Endodermal cell (in vitro differentiated cells): ENCODE data around the gene RUNDC3A. TPM values are rescaled to one million over a fixed set of nuclear protein-coding genes. Genes with fewer than 3 reads are reported as not detected.

ENCODE experiments used
- DNase-seq: peaks from one replicate; pipeline ENCODE4 v3.0.0-alpha.2; 2017
- H3K27ac ChIP-seq: 2 replicates; pipeline ENCODE4 v1.5.1; 2013; ENCODE audit warnings: mild to moderate bottlenecking, low read depth, low read length, moderate library complexity
- H3K27me3 ChIP-seq: 2 replicates; pipeline ENCODE4 v1.6.1; 2013; ENCODE audit warnings: mild to moderate bottlenecking, low read length, moderate library complexity; ENCODE audit not compliant: insufficient read depth, control insufficient read depth, poor library complexity, severe bottlenecking
- H3K36me3 ChIP-seq: 2 replicates; pipeline ENCODE4 v1.7.0; 2013; ENCODE audit warnings: mild to moderate bottlenecking, low read length, moderate library complexity; ENCODE audit not compliant: control insufficient read depth, insufficient read depth
- H3K4me1 ChIP-seq: one replicate; pipeline ENCODE4 v1.7.0; 2013; ENCODE audit warnings: low read length; ENCODE audit not compliant: control insufficient read depth, insufficient read depth
- H3K4me3 ChIP-seq: 2 replicates; pipeline ENCODE4 v1.5.1; 2013; ENCODE audit warnings: mild to moderate bottlenecking, low read length, moderate library complexity
- H3K9ac ChIP-seq: 2 replicates; pipeline ENCODE4 v1.6.1; 2013; ENCODE audit warnings: mild to moderate bottlenecking, low read length, moderate library complexity; ENCODE audit not compliant: poor library complexity, severe bottlenecking; ENCODE audit errors: extremely low read depth
- H3K9me3 ChIP-seq: 2 replicates; pipeline ENCODE4 v1.6.1; 2013; ENCODE audit warnings: mild to moderate bottlenecking, low read length, moderate library complexity; ENCODE audit not compliant: control insufficient read depth
- H3K27ac Mint-ChIP-seq: 2 replicates; pipeline ENCODE4 v1.8.0; 2020; ENCODE audit warnings: mixed read lengths
- H3K27me3 Mint-ChIP-seq: 2 replicates; pipeline ENCODE4 v1.8.0; 2021; ENCODE audit warnings: mild to moderate bottlenecking, mixed read lengths; ENCODE audit not compliant: insufficient read depth
- H3K36me3 Mint-ChIP-seq: 2 replicates; pipeline ENCODE4 v1.8.0; 2020; ENCODE audit warnings: low read depth, mixed read lengths
- H3K4me1 Mint-ChIP-seq: 2 replicates; pipeline ENCODE4 v1.8.0; 2020; ENCODE audit warnings: mixed read lengths
- H3K4me3 Mint-ChIP-seq: 2 replicates; pipeline ENCODE4 v1.8.0; 2020; ENCODE audit warnings: mild to moderate bottlenecking, moderate library complexity, mixed read lengths
- H3K9me3 Mint-ChIP-seq: 2 replicates; pipeline ENCODE4 v1.8.0; 2020; ENCODE audit warnings: mild to moderate bottlenecking, mixed read lengths
- WGBS, 2 experiments: methylation state at CpG; one replicate each; pipeline versions ENCODE4 v1.1.5 to v1.1.7; 2013; ENCODE audit warnings: missing lambda C conversion rate in 2 of 2, mixed read lengths in 1 of 2; ENCODE audit not compliant: insufficient coverage in 1 of 2, insufficient read length in 1 of 2; 5-methylcytosine and 5-hydroxymethylcytosine counted together
- total RNA-seq, 2 donors: library from RNA; stranded (reverse); fragmentation: NEBNext Ultra II Directional in 1 of 2; extraction: Animal tissue kit (Norgen Biotek cat#: 25700) in 1 of 2; gene quantifications; 2 replicates in 1 of 2; 3 replicates in 1 of 2; pipeline ENCODE4 v1.2.1, GENCODE V29; 2021
- TF ChIP-seq, protein P1 (sequence below): fragments of 200-600 bp; sonication (generic); conservative IDR thresholded peaks from 2 replicates; pipeline ENCODE4 v1.5.0; 2021; ENCODE audit warnings: antibody characterized with exemption, mild to moderate bottlenecking

The RUNDC3A gene
- total RNA-seq, 2 donors from 2014 or later = 1.0 to 2.1 TPM

- Mint-ChIP-seq H3K4me3 (no peak overlapping the region), H3K4me1 (peaks cover 11% of the 10 kb centered on the region)
- TF ChIP-seq, protein P1, sequence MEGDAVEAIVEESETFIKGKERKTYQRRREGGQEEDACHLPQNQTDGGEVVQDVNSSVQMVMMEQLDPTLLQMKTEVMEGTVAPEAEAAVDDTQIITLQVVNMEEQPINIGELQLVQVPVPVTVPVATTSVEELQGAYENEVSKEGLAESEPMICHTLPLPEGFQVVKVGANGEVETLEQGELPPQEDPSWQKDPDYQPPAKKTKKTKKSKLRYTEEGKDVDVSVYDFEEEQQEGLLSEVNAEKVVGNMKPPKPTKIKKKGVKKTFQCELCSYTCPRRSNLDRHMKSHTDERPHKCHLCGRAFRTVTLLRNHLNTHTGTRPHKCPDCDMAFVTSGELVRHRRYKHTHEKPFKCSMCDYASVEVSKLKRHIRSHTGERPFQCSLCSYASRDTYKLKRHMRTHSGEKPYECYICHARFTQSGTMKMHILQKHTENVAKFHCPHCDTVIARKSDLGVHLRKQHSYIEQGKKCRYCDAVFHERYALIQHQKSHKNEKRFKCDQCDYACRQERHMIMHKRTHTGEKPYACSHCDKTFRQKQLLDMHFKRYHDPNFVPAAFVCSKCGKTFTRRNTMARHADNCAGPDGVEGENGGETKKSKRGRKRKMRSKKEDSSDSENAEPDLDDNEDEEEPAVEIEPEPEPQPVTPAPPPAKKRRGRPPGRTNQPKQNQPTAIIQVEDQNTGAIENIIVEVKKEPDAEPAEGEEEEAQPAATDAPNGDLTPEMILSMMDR = no peak
These were observed 9.1 kb downstream of the RUNDC3A start for GRCh38 chr17:44317545-44317944.

DNA sequence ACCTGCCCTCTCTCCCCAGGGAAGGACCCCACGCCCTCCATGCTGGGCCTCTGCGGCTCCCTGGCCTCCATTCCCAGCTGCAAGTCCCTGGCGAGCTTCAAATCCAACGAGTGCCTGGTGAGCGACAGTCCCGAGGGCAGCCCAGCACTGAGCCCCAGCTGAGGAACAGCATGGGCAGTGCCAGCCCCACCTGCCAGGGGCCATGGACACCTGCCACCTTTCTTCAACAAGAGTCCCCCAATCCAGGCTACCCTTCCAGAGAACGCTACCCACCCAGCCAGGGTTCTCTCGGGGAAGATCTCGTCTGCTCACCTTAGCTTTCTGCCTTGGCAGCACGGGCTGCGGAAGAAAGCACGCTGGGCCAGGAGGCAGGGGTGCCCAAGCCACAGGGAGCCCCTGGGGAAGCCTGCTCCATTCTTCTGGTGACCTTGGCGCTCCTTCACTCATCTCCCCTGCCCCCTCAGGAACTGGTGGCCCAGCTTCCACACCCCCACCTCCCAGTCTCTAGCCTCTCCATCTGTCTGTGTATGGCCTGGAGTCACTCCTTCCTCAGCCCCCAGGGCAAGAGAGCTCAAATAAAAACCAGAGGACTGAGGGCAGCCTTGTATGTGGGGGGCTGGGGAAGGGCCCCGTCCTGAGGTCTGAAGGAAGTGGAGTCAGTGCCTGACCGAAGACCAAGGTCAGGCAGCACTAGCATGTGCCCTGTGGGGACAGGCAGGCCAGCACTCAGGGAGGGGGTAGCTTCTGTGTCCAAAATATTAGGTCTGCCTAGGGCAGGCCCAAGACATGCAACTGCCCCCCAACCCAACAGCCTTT, 9.9 kb downstream of the RUNDC3A start:
- peaks cover 24% of the 10 kb centered on the region for H3K27me3 Mint-ChIP-seq
- H3K4me3 Mint-ChIP-seq = no peak overlapping the region
- TF ChIP-seq, protein P1 = no peak
- no peaks in the 10 kb centered on the region for H3K4me1 ChIP-seq
- no peaks in the 10 kb centered on the region for H3K9me3 Mint-ChIP-seq
- H3K9me3 ChIP-seq = no peaks in the 10 kb centered on the region
- peaks cover 11% of the 10 kb centered on the region for H3K4me1 Mint-ChIP-seq
- no peak overlapping the region for H3K9ac ChIP-seq
- peaks cover 29% of the 10 kb centered on the region for H3K36me3 ChIP-seq
- DNase-seq = no peak
- peaks cover 24% of the 10 kb centered on the region for H3K36me3 Mint-ChIP-seq
- no peak overlapping the region for H3K27ac Mint-ChIP-seq
- H3K27me3 ChIP-seq = peaks cover 20% of the 10 kb centered on the region
- WGBS, 2 experiments = 91 to 92% methylated on average over 10 to 15 of the region's 15 CpGs
- no peak overlapping the region for H3K4me3 ChIP-seq
- no peak overlapping the region for H3K27ac ChIP-seq

More at GRCh38 chr17:44317545-44317944, 9.1 kb downstream of the RUNDC3A start:
- WGBS, 2 experiments = 94 to 98% methylated on average over 6 of the region's 6 CpGs
- H3K27me3 Mint-ChIP-seq = peaks cover 28% of the 10 kb centered on the region
- H3K4me3 ChIP-seq = no peak overlapping the region
- no peak overlapping the region for H3K27ac Mint-ChIP-seq
- no peak overlapping the region for H3K9ac ChIP-seq
- no peaks in the 10 kb centered on the region for H3K9me3 ChIP-seq
- no peak for DNase-seq
- H3K27me3 ChIP-seq = peaks cover 20% of the 10 kb centered on the region
- H3K9me3 Mint-ChIP-seq = no peaks in the 10 kb centered on the region
- H3K4me1 ChIP-seq = no peaks in the 10 kb centered on the region
- no peak overlapping the region for H3K27ac ChIP-seq
- peaks cover 29% of the 10 kb centered on the region for H3K36me3 ChIP-seq
- H3K36me3 Mint-ChIP-seq = peaks cover 21% of the 10 kb centered on the region

GRCh38 chr17:44320066-44320465, 11.7 kb downstream of the RUNDC3A start:
- 91 to 93% methylated on average over 13 to 18 of the region's 18 CpGs for WGBS, 2 experiments
- TF ChIP-seq, protein P1 = no peak

More at GRCh38 chr17:44320066-44320465, 11.7 kb downstream of the RUNDC3A start:
- no peak overlapping the region for H3K9ac ChIP-seq
- H3K27ac Mint-ChIP-seq = no peak overlapping the region
- no peaks in the 10 kb centered on the region for H3K9me3 ChIP-seq
- H3K4me3 Mint-ChIP-seq = no peak overlapping the region
- peaks cover 8% of the 10 kb centered on the region for H3K27me3 Mint-ChIP-seq
- no peak overlapping the region for H3K4me3 ChIP-seq
- H3K9me3 Mint-ChIP-seq = no peaks in the 10 kb centered on the region
- peaks cover 29% of the 10 kb centered on the region for H3K36me3 ChIP-seq
- peaks cover 24% of the 10 kb centered on the region for H3K36me3 Mint-ChIP-seq
- no peaks in the 10 kb centered on the region for H3K4me1 ChIP-seq
- no peak overlapping the region for H3K27ac ChIP-seq
- peaks cover 5% of the 10 kb centered on the region for H3K27me3 ChIP-seq
- H3K4me1 Mint-ChIP-seq = peaks cover 11% of the 10 kb centered on the region
- peak; percentile 49 for DNase-seq
